Measurements from ENCODE around the gene CHAC2. TPM values are rescaled to one million over a fixed set of nuclear protein-coding genes. Genes with fewer than 3 reads are reported as not detected.

The CHAC2 gene
- polyA plus RNA-seq, 1 experiment: 0.98 TPM

- Histone ChIP-seq H3K27me3 (ENCODE audit: control insufficient read depth, insufficient read depth, low read length) (no peaks in the 10 kb centered on the region), H3K36me3 (ENCODE audit: control insufficient read depth, insufficient read depth, low read length) (peaks cover 2% of the 10 kb centered on the region), H3K4me3 (ENCODE audit: low read depth, low read length) (no peak overlapping the region)
- no peak for TF ChIP-seq CTCF (IDR thresholded peaks at IDR 0.05; ENCODE audit: insufficient read depth, low read depth, low read length)
- DNase-seq (ENCODE audit: low read depth): no peak
- POLR2A ChIA-PET: no interaction called here
- CTCF ChIA-PET: no interaction called here
Observed at GRCh38 chr2:53793261-53793660, 25.7 kb downstream of the CHAC2 start.

- ChIA-PET CTCF (no interaction called here), POLR2A (no interaction called here)
- no peak for TF ChIP-seq CTCF (IDR thresholded peaks at IDR 0.05; ENCODE audit: insufficient read depth, low read depth, low read length)
- Histone ChIP-seq H3K27me3 (ENCODE audit: control insufficient read depth, insufficient read depth, low read length) (no peaks in the 10 kb centered on the region), H3K36me3 (ENCODE audit: control insufficient read depth, insufficient read depth, low read length) (peaks cover 3% of the 10 kb centered on the region), H3K4me3 (ENCODE audit: low read depth, low read length) (no peak overlapping the region)
- no peak for DNase-seq (ENCODE audit: low read depth)
Observed at GRCh38 chr2:53793821-53794220, 26.2 kb downstream of the CHAC2 start.

- no peak for TF ChIP-seq CTCF (IDR thresholded peaks at IDR 0.05; ENCODE audit: insufficient read depth, low read depth, low read length)
- ChIA-PET CTCF (no interaction called here), POLR2A (no interaction called here)
- Histone ChIP-seq H3K27me3 (ENCODE audit: control insufficient read depth, insufficient read depth, low read length) (no peaks in the 10 kb centered on the region), H3K36me3 (ENCODE audit: control insufficient read depth, insufficient read depth, low read length) (peaks cover 6% of the 10 kb centered on the region), H3K4me3 (ENCODE audit: low read depth, low read length) (no peak overlapping the region)
- DNase-seq (ENCODE audit: low read depth): no peak
Observed at GRCh38 chr2:53801547-53801946, 33.9 kb downstream of the CHAC2 start.

- Histone ChIP-seq H3K36me3 (ENCODE audit: control insufficient read depth, insufficient read depth, low read length) (peaks cover 7% of the 10 kb centered on the region), H3K4me3 (ENCODE audit: low read depth, low read length) (no peak overlapping the region), H3K27me3 (ENCODE audit: control insufficient read depth, insufficient read depth, low read length) (no peaks in the 10 kb centered on the region)
- no peak for TF ChIP-seq CTCF (IDR thresholded peaks at IDR 0.05; ENCODE audit: insufficient read depth, low read depth, low read length)
- POLR2A ChIA-PET: no interaction called here
- DNase-seq (ENCODE audit: low read depth): no peak
- CTCF ChIA-PET: interaction anchor here (0.8 kb wide), 1 partner anchor 10 kb away, joined by 4 read pairs; no protein-coding TSS in a partner anchor
Observed at GRCh38 chr2:53802617-53803151, 35.1 kb downstream of the CHAC2 start.

- Histone ChIP-seq H3K4me3 (ENCODE audit: low read depth, low read length) (no peak overlapping the region), H3K36me3 (ENCODE audit: control insufficient read depth, insufficient read depth, low read length) (peaks cover 10% of the 10 kb centered on the region), H3K27me3 (ENCODE audit: control insufficient read depth, insufficient read depth, low read length) (no peaks in the 10 kb centered on the region)
- CTCF ChIA-PET: no interaction called here
- POLR2A ChIA-PET: no interaction called here
- no peak for DNase-seq (ENCODE audit: low read depth)
- TF ChIP-seq CTCF (IDR thresholded peaks at IDR 0.05; ENCODE audit: insufficient read depth, low read depth, low read length): no peak
Observed at GRCh38 chr2:53811601-53812000, 44.0 kb downstream of the CHAC2 start.

All from BJ (cell line).